NCI-H146 (cell line): Measurements from ENCODE around the gene SMURF1.

Source experiments
- DNase-seq: peaks from one replicate; lab custom pipeline; 2025; lab: John Stamatoyannopoulos, UW

The SMURF1 gene

GRCh38 chr7:99005776-99006175, 138.1 kb downstream of the SMURF1 start:
- DNase-seq: no peak

GRCh38 chr7:99004781-99005500, 139.0 kb downstream of the SMURF1 start:
- DNase-seq: no peak

DNA sequence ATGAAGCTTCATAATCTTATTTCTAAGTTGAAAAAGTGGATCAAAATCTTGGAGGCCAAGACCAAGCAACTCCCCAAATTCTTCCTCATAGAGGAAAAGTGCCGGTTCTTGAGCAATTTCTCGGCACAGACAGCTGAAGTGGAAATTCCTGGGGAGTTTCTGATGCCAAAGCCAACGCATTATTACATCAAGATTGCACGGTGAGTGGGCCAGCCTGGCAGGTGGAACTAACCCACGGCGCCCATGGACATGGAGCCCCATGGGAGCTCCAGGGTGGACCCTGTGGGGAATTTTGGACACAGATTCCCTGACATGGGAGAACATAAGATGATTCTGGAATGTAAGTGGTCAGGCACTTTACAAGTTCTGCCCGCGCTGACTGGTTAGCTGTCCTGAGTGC, 139.7 kb downstream of the SMURF1 start:
- DNase-seq: no peak

DNA sequence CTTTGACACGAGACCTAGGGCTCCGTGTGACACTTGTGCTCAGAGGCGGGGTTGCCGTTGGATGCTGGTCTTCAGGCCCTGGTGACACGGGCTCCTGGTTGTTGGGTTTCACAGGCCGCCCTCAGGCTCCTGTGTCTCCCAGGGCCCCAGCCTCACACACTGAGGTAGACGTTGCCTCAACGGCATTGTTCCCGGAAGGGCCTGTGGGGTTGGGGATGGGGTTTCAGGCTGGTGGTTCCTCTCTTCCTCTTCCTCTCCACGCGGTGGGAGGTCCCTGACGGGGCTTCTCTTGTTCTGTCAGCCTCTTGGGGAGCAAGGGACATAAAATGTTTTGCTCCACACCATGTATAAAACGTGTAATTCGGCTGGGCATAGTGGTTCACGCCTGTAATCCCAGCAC, 140.5 kb downstream of the SMURF1 start:
- DNase-seq: no peak

DNA sequence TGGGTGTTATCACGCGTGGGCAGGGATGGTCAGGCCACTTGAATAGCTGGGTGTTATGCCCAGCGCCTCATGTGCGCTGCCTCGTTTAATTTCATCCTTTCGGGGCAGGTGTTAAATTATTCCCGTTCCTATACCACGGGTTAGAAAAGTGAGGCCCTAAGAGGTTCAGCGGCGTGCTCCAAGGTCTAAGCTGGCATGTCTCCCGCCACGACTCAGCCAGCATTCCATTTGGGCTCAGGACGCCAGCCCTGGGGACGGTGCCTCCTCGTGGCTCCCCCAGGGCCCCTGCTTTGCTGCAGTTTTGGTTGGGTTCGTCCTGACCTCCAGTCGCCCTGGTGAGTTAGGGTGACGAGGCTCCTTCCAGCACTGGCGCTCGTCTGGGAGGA, 141.1 kb downstream of the SMURF1 start:
- no peak for DNase-seq

- DNase-seq: no peak
Measured at GRCh38 chr7:99002148-99002826, 141.6 kb downstream of the SMURF1 start.

- no peak for DNase-seq
Measured at GRCh38 chr7:99001482-99002147, 142.3 kb downstream of the SMURF1 start.

GRCh38 chr7:99000904-99001465, 142.9 kb downstream of the SMURF1 start:
- no peak for DNase-seq

GRCh38 chr7:99000196-99000903, 143.6 kb downstream of the SMURF1 start:
- no peak for DNase-seq

DNA sequence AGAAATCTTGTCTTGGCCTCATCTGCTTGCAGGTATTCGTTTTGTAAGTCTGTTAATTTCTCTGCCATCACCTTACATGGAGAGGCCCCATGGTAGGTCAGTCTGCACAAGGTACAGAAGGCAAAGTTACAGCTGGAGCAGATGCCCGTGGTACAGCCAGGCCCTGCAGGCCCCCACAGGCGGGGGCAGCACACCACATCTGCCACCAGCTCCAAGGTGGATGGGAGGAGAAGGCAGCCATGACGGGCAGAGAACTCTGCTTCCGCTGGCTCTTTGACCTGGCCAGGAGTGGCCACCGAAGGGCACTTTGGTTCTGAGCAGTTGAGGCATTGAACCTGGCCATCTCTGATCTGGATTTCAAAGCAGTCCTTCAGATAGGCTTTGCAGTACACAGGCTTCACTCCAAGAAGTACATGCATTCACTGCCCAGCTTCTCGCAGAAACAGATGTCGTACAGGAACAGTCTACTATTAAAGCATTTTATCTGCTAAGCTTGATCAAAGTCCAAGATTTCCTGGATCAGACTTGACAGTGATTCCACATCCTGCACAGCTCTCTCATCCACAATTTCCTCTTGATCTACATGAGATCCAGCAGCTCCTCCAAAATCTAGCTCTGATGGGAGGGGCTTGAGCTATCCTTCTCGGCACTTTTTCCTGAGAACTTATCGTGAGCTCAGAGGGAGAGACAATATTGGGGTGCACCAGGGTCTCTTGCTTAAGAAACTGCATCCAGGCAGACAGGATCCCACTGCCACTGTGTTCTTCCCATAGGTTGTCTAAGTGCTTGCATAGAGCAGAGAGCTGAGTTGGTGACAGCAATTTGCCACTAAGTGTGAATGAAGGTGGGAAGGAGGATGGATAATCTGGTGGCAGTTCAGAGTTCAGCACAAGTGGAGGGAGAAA, 144.8 kb downstream of the SMURF1 start:
- DNase-seq: no peak

- no peak for DNase-seq
Measured at GRCh38 chr7:98997846-98998245, 146.1 kb downstream of the SMURF1 start.

DNA sequence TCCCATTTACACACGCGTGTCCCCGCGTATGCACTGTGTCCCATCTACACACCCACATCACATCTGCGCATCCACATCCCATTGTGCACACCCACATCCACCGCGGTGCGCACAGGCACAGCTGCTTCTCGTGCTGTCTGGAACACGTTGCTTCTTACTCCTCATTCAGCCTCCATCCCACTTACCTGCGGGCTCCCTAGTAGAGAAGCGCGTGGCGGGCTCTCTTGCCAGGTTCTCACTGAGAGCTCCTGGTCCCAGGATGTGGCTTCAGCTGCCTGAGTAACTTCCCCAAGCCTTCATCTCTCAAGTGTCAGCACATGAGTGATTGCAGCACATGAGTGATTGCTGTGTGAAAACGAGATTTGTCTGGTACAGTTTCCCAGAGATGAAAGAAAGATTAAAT, 147.8 kb downstream of the SMURF1 start:
- no peak for DNase-seq

DNA sequence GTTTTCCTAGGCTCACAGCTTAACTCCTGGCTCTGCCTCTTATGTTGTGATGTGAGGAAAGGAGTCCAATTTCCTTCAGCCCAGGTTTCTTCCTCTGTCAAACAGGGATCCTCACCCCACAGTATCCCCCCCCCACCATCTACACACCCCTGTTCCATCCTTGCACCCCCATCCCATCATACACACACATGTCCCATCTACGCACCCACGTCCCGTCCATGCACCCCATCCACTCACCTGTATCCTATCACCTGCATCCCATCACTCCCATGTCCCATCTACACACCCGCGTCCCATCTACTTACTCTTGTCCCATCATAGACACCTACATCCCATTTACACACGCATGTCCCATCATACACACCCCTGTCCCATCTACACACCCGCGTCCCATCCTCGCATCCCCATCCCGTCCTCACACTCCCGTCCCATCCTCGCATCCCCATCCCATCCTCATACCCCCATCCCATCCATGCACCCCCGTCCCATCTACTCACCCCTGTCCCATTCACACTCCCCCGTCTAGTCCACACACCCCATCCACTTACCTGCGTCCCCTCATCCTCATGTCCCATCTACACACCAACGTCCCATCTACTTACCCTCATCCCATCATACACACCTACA, 148.3 kb downstream of the SMURF1 start:
- DNase-seq: no peak

DNA sequence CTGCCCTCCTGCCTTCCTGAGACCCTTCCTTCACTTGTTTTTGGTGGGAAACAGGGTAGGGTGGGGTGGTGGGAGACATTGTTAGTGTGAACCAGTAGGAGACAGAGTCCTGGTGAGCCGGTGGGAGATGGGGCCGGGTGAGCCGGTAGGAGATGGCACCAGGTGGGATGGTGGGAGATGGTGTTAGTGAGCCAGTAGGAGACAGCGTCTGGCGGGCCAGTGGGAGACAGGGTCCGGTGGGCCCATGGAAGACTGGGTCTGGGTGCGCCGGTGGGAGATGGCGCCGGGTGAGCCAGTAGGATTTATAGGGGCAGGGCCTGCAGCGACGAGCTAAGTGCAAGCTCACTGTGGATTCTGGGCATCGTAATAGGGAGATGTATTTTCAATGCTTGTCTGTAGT, 148.8 kb downstream of the SMURF1 start:
- no peak for DNase-seq

DNA sequence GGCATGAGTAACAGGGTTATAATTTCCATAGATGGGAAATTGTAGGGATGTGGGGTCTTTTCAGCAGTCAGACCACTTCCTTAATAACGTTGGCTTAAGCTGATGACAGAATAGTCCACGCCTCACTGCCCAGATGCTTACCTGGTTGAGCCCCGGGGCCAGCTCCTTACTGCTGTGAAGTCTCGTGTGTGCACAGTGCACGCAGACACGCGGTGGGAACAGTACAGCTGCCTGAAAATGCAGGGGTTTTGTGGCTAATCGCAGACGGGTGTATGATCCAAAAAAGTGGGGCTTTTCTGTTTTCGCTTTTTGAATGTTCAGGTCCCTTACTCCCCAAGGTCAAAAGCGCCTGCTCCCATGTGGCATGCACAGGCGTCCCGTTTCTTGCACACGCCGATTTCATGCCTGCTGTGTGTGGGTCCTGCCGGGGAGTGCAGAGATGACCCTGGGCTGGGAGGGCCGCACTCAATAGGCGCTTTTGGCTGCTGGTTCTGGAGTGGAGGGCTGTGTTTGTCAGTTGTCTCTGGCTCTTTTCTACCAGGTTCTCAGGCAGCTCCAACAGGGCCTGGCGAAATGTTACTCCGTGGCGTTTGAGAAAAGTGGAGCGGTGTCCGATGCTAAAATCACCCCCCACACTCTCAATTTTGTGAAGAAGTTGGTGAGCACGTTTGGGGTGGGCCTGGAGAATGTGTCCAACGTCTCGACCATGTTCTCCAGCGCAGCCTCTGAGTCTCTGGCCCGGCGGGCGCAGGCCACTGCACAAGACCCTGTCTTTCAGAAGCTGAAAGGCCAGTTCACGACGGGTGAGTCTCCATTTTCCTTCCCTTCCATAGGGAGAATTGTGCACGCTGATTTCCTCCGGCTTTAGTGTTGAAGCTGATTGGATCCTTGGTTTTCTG, 149.6 kb downstream of the SMURF1 start:
- no peak for DNase-seq

DNA sequence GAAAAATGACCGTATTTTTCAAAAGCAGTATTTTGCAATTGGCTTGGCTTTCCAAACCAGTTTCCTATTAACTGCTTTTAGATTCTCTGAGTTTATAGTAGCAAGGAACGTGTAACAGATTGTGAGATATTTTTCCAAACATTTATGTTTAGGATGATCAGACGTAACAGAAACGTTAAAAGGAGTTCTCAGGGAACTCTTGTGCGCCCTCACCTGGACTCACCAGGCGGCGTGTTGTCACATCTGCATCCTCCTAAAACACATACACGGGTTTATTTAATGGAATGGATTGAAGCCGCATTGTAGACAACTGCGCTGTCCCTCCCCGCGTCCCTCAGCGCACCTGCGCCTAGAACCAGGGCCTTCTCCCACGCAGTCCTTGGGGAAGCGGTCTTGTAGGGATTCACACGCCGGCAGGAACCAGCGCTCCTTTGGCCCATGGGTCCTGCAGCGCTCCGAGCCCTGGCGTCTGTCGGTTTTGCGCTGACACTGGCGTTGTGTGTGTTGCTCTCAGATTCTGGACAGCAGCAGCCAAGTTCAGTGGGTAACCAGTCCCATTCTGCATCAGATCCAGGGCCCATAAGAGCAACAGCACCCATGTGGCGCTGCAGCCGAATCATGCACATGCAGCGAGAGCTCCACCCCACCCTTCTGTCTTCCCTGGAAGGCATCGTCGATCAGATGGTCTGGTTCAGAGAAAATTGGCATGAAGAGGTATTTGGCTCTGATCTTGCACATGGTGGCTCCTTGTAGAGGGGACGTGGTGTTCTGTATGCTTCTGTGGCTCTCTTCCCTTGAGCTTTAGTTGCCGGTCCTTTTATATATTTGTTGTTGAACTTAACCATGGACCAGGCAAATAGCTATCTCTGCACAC, 150.6 kb downstream of the SMURF1 start:
- no peak for DNase-seq

DNA sequence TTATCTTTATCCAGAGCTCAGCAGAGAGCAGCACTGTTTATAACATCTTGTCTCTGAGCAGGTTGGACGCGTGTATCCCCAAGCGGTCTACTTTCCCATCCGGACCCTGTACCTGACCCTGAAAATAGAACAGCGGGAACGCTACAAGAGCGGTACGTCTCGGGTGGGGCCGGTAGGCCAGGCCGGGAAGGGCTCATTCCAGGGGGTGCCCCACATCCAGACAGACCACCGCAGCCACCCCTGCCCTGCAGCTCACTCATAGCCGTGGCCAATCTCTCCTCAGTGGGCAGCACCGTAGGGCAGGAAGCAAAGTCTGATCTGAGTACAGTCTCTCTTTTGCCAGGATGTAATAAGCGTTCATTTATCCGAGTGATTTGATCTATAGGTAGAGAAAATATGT, 151.8 kb downstream of the SMURF1 start:
- no peak for DNase-seq

- no peak for DNase-seq
Measured at GRCh38 chr7:98991141-98991540, 152.8 kb downstream of the SMURF1 start.

- DNase-seq: no peak
Measured at GRCh38 chr7:98990356-98990755, 153.6 kb downstream of the SMURF1 start.
